NCI-H1417 (cell line): ENCODE data around the gene NHLH1.
A peak's percentile ranks its signal among the peaks of the same experiment; 100 is the strongest.

Experiments used
- DNase-seq, 3 experiments: peaks; one replicate each; lab custom pipeline; 2025; lab: John Stamatoyannopoulos, UW

The NHLH1 gene

GRCh38 chr1:160358073-160358472 is 8.8 kb upstream of the NHLH1 start:
- DNase-seq, result no peak

DNA sequence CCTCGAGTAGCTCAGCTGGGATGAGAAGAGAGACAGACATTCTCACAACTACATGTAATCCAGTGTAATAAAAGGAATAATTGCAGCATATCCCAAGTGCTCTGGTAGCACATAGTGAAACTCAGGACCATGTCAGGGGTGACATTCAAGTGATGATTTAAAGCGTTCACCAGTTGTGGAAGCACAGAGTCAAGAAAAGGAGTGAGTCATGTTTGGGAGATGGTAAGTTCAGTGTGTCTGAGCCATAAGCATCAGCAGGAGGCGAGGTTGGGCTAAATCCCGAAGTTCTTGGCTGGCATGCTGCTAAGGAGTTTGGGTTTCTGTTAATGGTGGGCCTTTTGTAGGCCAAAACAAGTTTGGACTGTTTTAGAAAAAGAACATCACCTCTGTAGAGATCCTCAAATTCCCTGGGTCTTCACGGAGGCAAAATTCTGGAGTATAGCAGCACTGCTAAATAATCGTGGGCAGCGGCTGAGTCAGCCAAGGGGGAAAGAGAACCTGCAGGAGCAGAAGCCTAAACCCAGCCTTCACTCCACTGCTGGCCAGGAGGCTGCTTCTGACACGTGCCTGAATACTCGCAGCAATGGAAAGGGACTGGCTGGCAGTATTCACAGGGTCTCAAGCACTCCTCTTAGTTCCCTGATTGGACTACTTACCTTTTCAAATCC is 7.2 kb upstream of the NHLH1 start:
- DNase-seq, result no peak

DNA sequence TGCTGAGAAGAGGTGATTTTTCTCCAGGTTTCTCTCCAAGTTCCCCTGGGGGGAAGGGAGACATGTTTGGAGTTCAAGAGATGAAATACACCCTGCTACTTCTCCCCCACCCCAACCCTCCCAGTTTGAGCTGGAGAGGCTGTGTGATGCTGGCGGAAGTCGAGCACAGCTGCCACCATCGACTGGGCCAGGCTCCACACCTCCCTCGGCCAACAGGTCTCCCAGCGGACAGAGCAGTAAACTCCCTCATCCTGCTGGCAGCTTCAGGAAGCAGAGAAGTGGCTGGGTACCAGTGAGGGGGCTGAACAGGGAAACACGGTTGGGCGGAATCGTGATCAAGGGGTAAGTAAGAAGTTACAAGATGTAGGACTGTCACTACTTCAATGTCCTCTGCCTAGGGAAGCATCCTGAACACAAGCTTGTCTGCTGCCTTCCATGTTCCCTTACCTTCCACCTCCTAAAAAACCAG is 6.6 kb upstream of the NHLH1 start:
- no peak for DNase-seq

DNA sequence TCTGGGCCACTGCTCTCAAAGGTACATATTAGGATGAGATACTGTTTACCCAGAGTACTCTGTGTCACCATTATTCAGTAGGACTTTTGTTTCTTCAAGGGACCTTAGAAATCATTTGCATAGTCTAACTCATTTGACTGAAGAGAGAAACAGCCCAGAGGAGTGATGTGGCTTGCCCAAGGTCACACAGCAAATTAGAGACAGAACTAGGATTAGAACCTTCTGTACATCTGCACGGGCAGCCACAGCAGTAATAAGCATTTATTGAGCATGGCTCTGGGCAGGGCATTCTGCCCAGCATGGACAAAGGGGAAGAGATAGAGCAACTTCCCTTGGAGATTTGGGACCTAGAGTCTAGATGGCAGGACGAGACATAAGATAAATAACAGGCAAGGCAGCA is 5.7 kb upstream of the NHLH1 start:
- no peak for DNase-seq

GRCh38 chr1:160361814-160362167 is 5.1 kb upstream of the NHLH1 start:
- no peak for DNase-seq

- no peak for DNase-seq
Observed at GRCh38 chr1:160362168-160362957, 4.5 kb upstream of the NHLH1 start.

- DNase-seq, result no peak
Observed at GRCh38 chr1:160363010-160363409, 3.9 kb upstream of the NHLH1 start.

DNA sequence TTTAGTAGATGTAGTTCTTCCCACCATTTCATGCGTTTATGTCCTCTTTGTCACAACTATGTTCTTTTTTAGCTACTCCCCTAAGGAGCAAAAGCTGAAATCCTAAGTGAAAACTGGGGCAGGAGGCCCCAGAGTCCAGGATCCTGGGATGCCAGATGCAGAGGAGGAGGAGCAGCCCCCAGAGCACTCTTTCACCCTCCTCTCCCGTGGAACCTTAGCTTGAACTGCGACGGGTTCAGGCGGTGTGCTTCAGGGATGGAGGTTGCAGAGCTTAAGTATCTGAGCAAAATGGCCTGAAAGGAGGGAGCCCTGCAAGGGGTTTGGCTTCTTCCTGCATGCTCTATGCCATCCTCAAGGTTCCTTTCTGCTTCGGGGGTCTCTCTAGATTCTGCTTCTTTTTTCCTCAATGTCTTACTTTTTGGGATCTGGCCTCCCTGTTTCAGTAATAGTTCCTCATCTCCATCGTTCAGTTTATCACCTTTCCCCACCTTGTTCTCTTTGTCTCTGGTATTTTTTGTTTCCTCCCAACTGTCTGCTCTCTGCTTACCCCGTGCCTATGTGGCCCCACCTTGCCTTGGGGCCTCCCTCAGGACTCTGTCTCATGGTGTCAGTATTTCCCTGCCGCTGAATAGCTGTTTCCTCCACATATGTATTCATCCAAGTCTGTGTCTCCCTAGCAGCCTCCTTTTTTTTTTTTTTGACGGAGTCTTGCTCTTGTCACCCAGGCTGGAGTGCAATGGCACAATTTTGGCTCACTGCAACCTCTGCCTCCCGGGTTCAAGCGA is 2.7 kb upstream of the NHLH1 start:
- no peak for DNase-seq

- no peak for DNase-seq
Observed at GRCh38 chr1:160365325-160365724, 1.5 kb upstream of the NHLH1 start.

- no peak for DNase-seq
Observed at GRCh38 chr1:160367516-160367900, 637 bp downstream of the NHLH1 start.

GRCh38 chr1:160367934-160368923 is 1.4 kb downstream of the NHLH1 start:
- no peak for DNase-seq

DNA sequence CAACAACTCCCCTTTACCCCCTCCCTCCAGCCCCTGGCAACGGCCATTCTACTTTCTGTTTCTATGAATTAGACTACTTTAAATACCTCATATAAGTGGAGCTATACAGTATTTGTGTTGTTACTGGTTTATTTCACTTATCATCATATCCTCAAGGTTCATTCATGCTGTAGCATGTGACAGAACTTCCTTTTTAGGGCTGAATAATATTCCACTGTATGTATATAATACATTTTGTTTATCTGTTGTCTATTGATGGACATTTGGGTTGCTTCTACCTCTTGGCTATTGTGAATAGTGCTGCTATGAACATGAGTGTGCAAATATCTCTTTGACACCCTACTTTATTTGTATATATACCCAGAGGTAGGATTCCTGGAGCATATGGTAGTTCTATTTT is 2.2 kb downstream of the NHLH1 start:
- DNase-seq, result no peak

- no peak for DNase-seq
Observed at GRCh38 chr1:160370561-160371345, 3.9 kb downstream of the NHLH1 start.

- no peak for DNase-seq
Observed at GRCh38 chr1:160371346-160371631, 4.4 kb downstream of the NHLH1 start.

GRCh38 chr1:160371756-160372155 is 4.9 kb downstream of the NHLH1 start:
- DNase-seq, result no peak

GRCh38 chr1:160373696-160374095 is 6.8 kb downstream of the NHLH1 start:
- no peak for DNase-seq

DNA sequence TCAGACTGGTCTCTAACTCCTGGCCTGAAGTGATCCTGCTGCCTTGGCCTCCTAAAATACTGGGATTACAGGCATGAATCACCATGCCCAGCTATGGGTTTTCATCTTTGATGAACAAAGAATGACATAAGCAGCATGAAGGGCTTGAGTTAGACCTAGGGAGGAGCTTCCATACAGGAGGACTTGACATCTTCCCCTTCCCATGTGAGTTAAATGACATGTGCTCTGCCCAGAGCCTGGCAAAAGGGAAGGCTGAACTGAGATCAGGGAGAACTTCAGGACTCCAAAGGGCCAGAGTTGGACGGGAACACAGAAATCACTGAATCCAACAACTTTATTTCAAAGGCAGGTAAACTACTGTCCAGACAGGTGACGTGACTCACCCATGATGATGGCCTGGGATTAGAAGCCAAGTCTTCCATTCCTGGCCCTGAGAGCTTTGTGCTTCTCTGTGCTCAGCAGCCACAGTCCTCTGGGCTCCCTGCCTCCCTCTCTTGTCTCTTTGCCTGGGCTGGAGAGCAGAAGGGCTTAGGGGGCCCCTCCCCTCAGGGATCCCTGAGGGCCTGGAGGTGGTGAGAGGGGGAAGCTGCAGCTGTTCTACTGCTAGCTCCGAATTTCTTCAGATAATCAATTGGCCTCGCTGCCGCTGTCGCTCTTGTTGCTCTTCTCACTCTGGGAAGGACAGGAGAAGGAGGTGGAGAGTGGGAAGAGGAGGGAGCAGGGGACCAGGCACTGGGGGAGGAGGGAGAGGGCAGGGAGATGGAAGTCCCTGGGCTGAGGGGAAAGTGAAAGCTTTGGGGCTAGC is 7.6 kb downstream of the NHLH1 start:
- peak in 1 of 3 experiments; percentile 51 for DNase-seq

DNA sequence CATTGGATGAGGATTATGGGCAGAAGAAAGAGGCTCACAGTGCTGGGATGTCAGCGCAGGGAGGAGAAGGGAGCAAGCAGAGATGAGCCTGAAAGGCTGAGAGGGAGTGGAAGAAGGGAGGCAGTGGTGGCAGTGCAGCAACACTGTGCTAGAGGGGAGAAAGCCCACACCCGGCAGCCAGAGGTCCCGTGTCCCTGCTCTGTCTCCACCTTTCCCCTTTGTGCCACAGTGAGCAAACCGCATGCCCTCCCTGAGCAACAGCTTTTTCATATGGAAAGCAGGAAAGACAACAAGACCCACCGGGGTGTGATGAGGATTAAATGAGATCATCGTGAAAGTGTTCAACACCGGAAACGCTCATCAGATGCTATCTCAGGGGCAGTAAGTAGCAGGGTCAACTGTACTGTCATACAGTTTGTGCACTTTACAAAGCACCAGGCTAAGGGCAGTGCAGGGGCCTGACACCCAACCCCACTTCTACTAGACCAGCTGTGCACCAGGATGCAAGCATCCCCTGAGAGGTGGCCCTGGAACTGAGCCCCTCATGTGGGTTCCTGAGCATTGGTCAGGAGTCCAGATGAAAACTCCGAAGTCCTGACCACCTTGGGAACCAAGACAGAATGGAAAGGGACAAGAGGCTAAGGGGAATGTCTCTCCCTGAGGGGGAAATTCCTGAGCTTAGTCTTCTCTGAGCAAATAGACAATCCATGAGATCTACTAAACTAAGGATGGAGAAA is 9.1 kb downstream of the NHLH1 start:
- no peak for DNase-seq

DNA sequence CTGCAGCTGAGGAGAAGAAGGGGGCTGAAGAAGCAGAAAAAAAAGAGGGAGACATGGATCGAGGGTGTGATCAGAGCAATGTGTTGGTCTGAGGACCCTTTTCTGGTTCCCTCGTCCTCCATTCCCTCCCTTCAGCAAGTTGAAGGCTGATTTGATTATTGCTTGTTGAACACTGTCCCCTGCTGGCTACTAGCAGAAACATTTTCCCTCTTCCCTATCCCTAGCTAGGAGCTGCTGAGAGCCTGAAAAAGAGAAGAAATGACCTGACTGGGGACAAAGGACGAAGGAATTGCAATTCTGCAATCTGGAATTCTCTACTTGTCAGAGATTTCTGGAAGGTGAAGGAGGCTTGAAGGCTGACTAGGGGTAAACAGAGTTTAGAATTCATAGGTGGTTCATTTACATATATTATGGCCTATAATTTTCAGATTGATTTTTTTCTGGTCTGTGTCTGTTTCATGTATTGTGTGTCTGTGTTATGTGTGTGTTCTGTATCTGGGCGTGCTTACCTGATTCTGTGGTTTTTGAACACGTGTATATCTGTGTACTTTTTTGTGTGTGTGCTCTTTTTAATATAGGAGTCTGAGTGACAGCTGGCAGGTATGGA is 9.8 kb downstream of the NHLH1 start:
- peak; percentile 37 to 78 (median 73) for DNase-seq
